Prostate gland (tissue), 2 donors: Measurements from ENCODE around the gene NOS2.
"Not testable (repeated sequence)": the region's sequence is repeated elsewhere in the genome, so short reads cannot be mapped to it uniquely, and the experiment has no call there.

Experiments used
- POLR2A ChIP-seq: fragments of 450-650 bp; IDR thresholded peaks from one replicate; pipeline ENCODE4 v1.6.1; 2016; ENCODE audit warnings: antibody characterized with exemption, mild to moderate bottlenecking
- POLR2AphosphoS5 ChIP-seq: sonication (generic); formaldehyde crosslinking; IDR thresholded peaks from one replicate; pipeline ENCODE4 v1.6.1; 2017; ENCODE audit warnings: antibody characterized with exemption
- TF ChIP-seq, protein P1 (sequence below), 4 experiments: fragments of 200-600 bp in 2 of 4; fragments of 450-650 bp in 2 of 4; sonication (generic) in 2 of 4; IDR thresholded peaks; 1 replicate in 3 of 4; 2 replicates in 1 of 4; pipeline ENCODE4 v1.5.1; 2016 to 2019; ENCODE audit warnings: antibody characterized with exemption in 4 of 4, mild to moderate bottlenecking in 2 of 4, moderate library complexity in 2 of 4

GRCh38 chr17:27740541-27740940 lies 59.8 kb downstream of the NOS2 start:
- TF ChIP-seq POLR2A, POLR2AphosphoS5: not testable (repeated sequence)
- TF ChIP-seq, protein P1, sequence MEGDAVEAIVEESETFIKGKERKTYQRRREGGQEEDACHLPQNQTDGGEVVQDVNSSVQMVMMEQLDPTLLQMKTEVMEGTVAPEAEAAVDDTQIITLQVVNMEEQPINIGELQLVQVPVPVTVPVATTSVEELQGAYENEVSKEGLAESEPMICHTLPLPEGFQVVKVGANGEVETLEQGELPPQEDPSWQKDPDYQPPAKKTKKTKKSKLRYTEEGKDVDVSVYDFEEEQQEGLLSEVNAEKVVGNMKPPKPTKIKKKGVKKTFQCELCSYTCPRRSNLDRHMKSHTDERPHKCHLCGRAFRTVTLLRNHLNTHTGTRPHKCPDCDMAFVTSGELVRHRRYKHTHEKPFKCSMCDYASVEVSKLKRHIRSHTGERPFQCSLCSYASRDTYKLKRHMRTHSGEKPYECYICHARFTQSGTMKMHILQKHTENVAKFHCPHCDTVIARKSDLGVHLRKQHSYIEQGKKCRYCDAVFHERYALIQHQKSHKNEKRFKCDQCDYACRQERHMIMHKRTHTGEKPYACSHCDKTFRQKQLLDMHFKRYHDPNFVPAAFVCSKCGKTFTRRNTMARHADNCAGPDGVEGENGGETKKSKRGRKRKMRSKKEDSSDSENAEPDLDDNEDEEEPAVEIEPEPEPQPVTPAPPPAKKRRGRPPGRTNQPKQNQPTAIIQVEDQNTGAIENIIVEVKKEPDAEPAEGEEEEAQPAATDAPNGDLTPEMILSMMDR (IDR thresholded peaks at IDR 0.05), result not testable (repeated sequence)
